Measurements from ENCODE around the gene AADAC. TPM values are rescaled to one million over a fixed set of nuclear protein-coding genes. Genes with fewer than 3 reads are reported as not detected.
"Not testable (repeated sequence)": the region's sequence is repeated elsewhere in the genome, so short reads cannot be mapped to it uniquely, and the experiment has no call there.

Gene AADAC, protein sequence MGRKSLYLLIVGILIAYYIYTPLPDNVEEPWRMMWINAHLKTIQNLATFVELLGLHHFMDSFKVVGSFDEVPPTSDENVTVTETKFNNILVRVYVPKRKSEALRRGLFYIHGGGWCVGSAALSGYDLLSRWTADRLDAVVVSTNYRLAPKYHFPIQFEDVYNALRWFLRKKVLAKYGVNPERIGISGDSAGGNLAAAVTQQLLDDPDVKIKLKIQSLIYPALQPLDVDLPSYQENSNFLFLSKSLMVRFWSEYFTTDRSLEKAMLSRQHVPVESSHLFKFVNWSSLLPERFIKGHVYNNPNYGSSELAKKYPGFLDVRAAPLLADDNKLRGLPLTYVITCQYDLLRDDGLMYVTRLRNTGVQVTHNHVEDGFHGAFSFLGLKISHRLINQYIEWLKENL
- total RNA-seq: 88.5 and 94.0 TPM in 2 replicates
- 30.5 and 47.8 TPM in 2 replicates for polyA plus RNA-seq

DNA sequence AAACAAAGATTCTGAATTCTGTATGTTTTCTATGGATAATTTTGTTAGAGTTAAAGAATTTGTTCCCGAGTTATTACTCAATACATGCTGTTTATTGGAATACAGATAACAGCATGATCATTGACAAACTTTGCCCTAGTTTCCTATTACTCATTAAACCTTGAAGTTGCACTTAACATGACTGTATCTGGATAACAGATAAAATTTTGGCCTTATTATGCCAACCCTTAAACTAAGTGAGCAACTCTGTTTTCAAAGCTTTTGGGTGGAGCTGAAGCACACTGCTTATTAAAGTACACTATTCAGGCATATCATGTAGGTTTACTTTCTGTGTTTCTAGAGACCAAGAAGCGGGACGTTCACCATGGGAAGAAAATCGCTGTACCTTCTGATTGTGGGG is at the start of gene AADAC:
Gene AADAC, plus strand, starts transcription at position 318 of the 400 bp plus-strand sequence. Its CDS starts 47 bp downstream, at position 365.
- TF ChIP-seq, protein P1, sequence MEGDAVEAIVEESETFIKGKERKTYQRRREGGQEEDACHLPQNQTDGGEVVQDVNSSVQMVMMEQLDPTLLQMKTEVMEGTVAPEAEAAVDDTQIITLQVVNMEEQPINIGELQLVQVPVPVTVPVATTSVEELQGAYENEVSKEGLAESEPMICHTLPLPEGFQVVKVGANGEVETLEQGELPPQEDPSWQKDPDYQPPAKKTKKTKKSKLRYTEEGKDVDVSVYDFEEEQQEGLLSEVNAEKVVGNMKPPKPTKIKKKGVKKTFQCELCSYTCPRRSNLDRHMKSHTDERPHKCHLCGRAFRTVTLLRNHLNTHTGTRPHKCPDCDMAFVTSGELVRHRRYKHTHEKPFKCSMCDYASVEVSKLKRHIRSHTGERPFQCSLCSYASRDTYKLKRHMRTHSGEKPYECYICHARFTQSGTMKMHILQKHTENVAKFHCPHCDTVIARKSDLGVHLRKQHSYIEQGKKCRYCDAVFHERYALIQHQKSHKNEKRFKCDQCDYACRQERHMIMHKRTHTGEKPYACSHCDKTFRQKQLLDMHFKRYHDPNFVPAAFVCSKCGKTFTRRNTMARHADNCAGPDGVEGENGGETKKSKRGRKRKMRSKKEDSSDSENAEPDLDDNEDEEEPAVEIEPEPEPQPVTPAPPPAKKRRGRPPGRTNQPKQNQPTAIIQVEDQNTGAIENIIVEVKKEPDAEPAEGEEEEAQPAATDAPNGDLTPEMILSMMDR (IDR thresholded peaks at IDR 0.05; ENCODE audit: poor library complexity): no peak
- no peak for TF ChIP-seq EZH2phosphoT487 (IDR thresholded peaks at IDR 0.05; ENCODE audit: low read depth, severe bottlenecking, unreplicated experiment)
- Histone ChIP-seq H3K9me2 (replicated peaks; ENCODE audit: insufficient read depth) (no peaks in the 10 kb centered on the region), H3K27ac (peak within 1 kb of the TSS; percentile 21), H3K9me3 (ENCODE audit: low read depth) (no peaks in the 10 kb centered on the region), H3K79me2 (no peaks in the 10 kb centered on the region), H3K4me2 (peak within 1 kb of the TSS; percentile 43), H4K20me1 (ENCODE audit: insufficient read depth, poor library complexity, severe bottlenecking) (no peaks in the 10 kb centered on the region), H3K4me3 (no peak within 1 kb of the TSS), H3K36me3 (replicated peaks; ENCODE audit: insufficient read depth, low read depth) (no peaks in the 10 kb centered on the region), H2AFZ (no peak within 1 kb of the TSS), H3K27me3 (no peaks in the 10 kb centered on the region), H3K4me1 (ENCODE audit: insufficient read depth) (no peaks in the 10 kb centered on the region)
- WGBS (ENCODE audit: low lambda C conversion rate, missing lambda C conversion rate): 85% methylated on average over 4 of the region's 4 CpGs
- no peak for DNase-seq (ENCODE audit: low spot score)

DNA sequence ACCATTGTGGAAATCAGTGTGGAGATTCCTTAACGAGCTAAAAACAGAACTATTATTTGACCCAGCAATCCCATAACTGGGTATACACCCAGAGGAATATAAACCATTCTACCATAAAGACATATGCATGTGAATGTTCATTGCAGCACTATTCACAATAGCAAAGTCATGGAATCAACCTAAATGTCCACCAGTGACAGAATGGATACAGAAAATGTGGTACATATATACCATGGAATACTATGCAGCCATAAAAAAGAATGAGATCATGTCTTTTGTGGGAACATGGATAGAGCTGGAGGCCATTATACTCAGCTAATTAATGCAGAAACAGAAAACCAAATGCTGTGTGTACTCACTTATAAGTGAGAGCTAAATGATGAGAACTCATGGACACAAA is 49.2 kb upstream of the AADAC start:
- H2AFZ ChIP-seq; H3K4me2 ChIP-seq; H3K9me3 ChIP-seq (ENCODE audit: low read depth); H4K20me1 ChIP-seq (ENCODE audit: insufficient read depth, poor library complexity, severe bottlenecking); H3K4me3 ChIP-seq; H3K27ac ChIP-seq; H3K9me2 ChIP-seq (replicated peaks; ENCODE audit: insufficient read depth); H3K79me2 ChIP-seq; H3K4me1 ChIP-seq (ENCODE audit: insufficient read depth); DNase-seq (ENCODE audit: low spot score); H3K36me3 ChIP-seq (replicated peaks; ENCODE audit: insufficient read depth, low read depth); H3K27me3 ChIP-seq: not testable (repeated sequence)
- WGBS (ENCODE audit: low lambda C conversion rate, missing lambda C conversion rate): 90% methylated on average over 1 of the region's 1 CpG

DNA sequence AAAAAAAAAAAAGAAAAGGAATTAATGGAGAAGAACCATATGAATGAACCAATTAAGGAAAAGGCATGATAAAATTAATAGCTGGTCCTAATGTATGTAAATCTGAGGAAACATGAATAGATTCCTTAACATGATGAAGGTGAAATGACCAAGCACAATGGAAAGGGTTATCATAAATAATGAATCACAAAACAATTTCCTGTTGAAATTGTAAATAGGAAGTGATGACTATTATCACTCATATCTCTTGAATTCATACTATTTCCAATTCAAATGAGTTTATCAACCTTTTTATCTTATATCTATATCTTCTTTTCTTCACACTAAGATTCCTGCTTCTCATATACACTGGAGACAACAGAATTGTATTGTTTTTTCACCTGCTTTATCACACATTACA is 48.2 kb upstream of the AADAC start:
- Histone ChIP-seq H3K4me3 (no peak overlapping the region), H3K27ac (no peak overlapping the region), H3K4me1 (ENCODE audit: insufficient read depth) (peaks cover 8% of the 10 kb centered on the region), H3K9me2 (replicated peaks; ENCODE audit: insufficient read depth) (no peaks in the 10 kb centered on the region), H3K9me3 (ENCODE audit: low read depth) (no peaks in the 10 kb centered on the region), H3K79me2 (no peaks in the 10 kb centered on the region), H4K20me1 (ENCODE audit: insufficient read depth, poor library complexity, severe bottlenecking) (no peaks in the 10 kb centered on the region), H3K4me2 (no peak overlapping the region), H2AFZ (no peak overlapping the region), H3K27me3 (no peaks in the 10 kb centered on the region), H3K36me3 (replicated peaks; ENCODE audit: insufficient read depth, low read depth) (no peaks in the 10 kb centered on the region)
- TF ChIP-seq, protein P1 (IDR thresholded peaks at IDR 0.05; ENCODE audit: poor library complexity): no peak
- no peak for TF ChIP-seq EZH2phosphoT487 (IDR thresholded peaks at IDR 0.05; ENCODE audit: low read depth, severe bottlenecking, unreplicated experiment)
- TF ChIP-seq EZH2 (IDR thresholded peaks at IDR 0.05; ENCODE audit: borderline replicate concordance): no peak
- no peak for DNase-seq (ENCODE audit: low spot score)

DNA sequence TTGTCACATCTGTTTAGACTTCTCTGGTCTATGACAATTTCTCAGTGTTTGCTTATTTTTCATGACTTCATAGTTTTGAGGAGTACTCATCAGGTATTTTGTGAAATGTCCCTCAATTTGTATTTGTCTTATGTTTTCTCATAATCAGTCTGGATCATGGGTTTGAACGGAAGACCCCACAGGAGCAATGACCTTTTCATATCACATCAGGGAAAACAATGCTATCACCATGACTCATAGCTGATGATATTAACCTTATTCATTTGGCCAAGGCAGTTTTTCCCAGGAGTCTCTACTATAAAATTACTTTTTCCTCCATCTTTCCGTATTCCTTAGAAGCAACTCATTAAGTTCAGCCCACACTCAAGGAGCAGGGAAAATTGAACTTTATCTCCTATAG is 47.5 kb upstream of the AADAC start:
- Histone ChIP-seq H3K27me3 (no peaks in the 10 kb centered on the region), H3K9me2 (replicated peaks; ENCODE audit: insufficient read depth) (no peaks in the 10 kb centered on the region), H3K4me3 (no peak overlapping the region), H3K4me2 (no peak overlapping the region), H2AFZ (no peak overlapping the region), H3K27ac (no peak overlapping the region), H3K36me3 (replicated peaks; ENCODE audit: insufficient read depth, low read depth) (no peaks in the 10 kb centered on the region), H3K4me1 (ENCODE audit: insufficient read depth) (peaks cover 15% of the 10 kb centered on the region), H3K79me2 (no peaks in the 10 kb centered on the region), H3K9me3 (ENCODE audit: low read depth) (no peaks in the 10 kb centered on the region), H4K20me1 (ENCODE audit: insufficient read depth, poor library complexity, severe bottlenecking) (no peaks in the 10 kb centered on the region)
- 84% methylated on average over 2 of the region's 2 CpGs for whole genome bisulfite sequencing (ENCODE audit: low lambda C conversion rate, missing lambda C conversion rate)
- DNase-seq (ENCODE audit: low spot score): no peak
- TF ChIP-seq EZH2phosphoT487 (IDR thresholded peaks at IDR 0.05; ENCODE audit: low read depth, severe bottlenecking, unreplicated experiment): no peak
- no peak for TF ChIP-seq EZH2 (IDR thresholded peaks at IDR 0.05; ENCODE audit: borderline replicate concordance)
- TF ChIP-seq, protein P1 (IDR thresholded peaks at IDR 0.05; ENCODE audit: poor library complexity): no peak
